PFSK-1 (cell line): ENCODE results near the gene NOC2L.

Experiments used
- FOXP2 ChIP-seq: optimal IDR thresholded peaks from 2 replicates; pipeline ENCODE3; 2011; ENCODE audit warnings: borderline replicate concordance, control low read depth, inconsistent platforms; ENCODE audit not compliant: insufficient read depth; ENCODE audit errors: extremely low read length, extremely low read depth
- POLR2AphosphoS5 ChIP-seq: IDR thresholded peaks from 2 replicates; pipeline ENCODE4 v1.6.1; 2012; ENCODE audit warnings: low read depth, mild to moderate bottlenecking, control low read depth, low read length, moderate library complexity
- SIN3A ChIP-seq: IDR thresholded peaks from 2 replicates; pipeline ENCODE4 v1.6.1; 2012; ENCODE audit warnings: mild to moderate bottlenecking, low read length, moderate library complexity, borderline replicate concordance; ENCODE audit not compliant: insufficient read depth
- TAF1 ChIP-seq: IDR thresholded peaks from 2 replicates; pipeline ENCODE4 v1.6.1; 2012; ENCODE audit warnings: low read length, control low read depth, borderline replicate concordance; ENCODE audit not compliant: insufficient read depth
- TF ChIP-seq, protein P1 (sequence below), 2 experiments: IDR thresholded peaks; 2 replicates each; pipeline versions ENCODE4 v1.6.1 to v1.8.0; 2011 to 2012; ENCODE audit warnings: low read depth in 2 of 2, low read length in 2 of 2, control low read depth in 1 of 2, inconsistent platforms in 1 of 2, mild to moderate bottlenecking in 1 of 2, moderate library complexity in 1 of 2; ENCODE audit not compliant: insufficient read depth in 1 of 2

Gene NOC2L

DNA sequence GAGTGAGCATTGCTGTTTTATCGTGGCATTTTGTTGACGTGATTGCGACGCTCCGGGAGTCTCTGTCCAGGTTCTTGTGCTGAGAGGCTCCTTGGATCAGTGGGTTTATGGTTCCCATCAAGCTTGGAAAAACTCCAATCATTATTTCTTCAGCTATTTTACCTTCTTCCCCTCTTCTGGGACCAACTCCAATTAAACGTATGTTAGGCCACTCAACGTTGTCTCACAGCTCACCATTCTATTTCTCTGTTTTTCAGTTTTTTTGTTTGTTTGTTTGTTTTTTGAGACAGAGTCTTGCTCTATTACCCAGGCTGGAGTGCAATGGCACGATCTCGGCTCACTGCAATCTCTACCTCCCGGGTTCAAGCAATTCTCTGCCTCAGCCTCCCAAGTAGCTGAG is 32.8 kb upstream of the NOC2L start:
- TF ChIP-seq POLR2AphosphoS5, result no peak
- TF ChIP-seq TAF1, result no peak
- TF ChIP-seq, protein P1, sequence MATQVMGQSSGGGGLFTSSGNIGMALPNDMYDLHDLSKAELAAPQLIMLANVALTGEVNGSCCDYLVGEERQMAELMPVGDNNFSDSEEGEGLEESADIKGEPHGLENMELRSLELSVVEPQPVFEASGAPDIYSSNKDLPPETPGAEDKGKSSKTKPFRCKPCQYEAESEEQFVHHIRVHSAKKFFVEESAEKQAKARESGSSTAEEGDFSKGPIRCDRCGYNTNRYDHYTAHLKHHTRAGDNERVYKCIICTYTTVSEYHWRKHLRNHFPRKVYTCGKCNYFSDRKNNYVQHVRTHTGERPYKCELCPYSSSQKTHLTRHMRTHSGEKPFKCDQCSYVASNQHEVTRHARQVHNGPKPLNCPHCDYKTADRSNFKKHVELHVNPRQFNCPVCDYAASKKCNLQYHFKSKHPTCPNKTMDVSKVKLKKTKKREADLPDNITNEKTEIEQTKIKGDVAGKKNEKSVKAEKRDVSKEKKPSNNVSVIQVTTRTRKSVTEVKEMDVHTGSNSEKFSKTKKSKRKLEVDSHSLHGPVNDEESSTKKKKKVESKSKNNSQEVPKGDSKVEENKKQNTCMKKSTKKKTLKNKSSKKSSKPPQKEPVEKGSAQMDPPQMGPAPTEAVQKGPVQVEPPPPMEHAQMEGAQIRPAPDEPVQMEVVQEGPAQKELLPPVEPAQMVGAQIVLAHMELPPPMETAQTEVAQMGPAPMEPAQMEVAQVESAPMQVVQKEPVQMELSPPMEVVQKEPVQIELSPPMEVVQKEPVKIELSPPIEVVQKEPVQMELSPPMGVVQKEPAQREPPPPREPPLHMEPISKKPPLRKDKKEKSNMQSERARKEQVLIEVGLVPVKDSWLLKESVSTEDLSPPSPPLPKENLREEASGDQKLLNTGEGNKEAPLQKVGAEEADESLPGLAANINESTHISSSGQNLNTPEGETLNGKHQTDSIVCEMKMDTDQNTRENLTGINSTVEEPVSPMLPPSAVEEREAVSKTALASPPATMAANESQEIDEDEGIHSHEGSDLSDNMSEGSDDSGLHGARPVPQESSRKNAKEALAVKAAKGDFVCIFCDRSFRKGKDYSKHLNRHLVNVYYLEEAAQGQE (IDR thresholded peaks at IDR 0.05; ENCODE audit: insufficient read depth in 1 of 2, low read depth in 2 of 2, low read length in 2 of 2), result no peak
- no peak for TF ChIP-seq SIN3A
- TF ChIP-seq FOXP2, result no peak

DNA sequence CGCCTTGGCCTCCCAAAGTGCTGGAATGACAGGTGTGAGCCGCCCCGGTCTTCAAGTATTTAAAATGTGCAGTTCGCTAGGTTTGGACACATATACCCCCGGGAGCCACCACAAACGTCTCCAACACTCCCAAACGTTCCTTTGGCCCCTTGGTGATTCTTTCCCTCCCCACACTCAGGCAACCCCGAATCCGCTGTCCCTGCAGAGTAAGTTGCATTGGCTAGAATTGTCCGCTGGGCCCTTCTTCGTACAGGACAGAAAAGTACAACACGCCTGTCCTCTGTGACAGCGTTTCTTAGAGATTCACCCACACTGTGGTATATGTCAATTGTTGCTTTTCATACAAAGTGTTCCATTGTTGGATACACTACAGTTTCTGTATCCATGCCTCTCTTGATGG is 26.1 kb upstream of the NOC2L start:
- TF ChIP-seq FOXP2 (no peak), POLR2AphosphoS5 (no peak), TAF1 (no peak), SIN3A (no peak)
- TF ChIP-seq, protein P1 (IDR thresholded peaks at IDR 0.05; ENCODE audit: insufficient read depth in 1 of 2, low read depth in 2 of 2, low read length in 2 of 2), result no peak

DNA sequence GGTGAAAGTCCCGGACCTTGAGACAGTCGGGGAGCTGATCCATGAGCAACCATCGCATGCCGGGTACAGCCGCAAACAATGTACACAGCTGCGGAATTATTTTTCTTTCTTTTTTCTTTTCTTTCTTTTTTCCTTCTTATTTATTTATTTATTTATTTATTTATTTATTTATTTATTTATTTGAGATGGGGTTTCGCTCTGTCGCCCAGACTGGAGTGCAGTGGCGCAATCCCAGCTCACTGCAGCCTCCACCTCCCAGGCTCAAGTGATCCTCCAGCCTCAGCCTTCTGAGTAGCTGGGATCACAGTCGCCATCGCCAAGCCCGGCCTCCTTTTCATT is 25.4 kb upstream of the NOC2L start:
- TF ChIP-seq FOXP2, result no peak
- TF ChIP-seq TAF1, result no peak
- TF ChIP-seq, protein P1 (IDR thresholded peaks at IDR 0.05; ENCODE audit: insufficient read depth in 1 of 2, low read depth in 2 of 2, low read length in 2 of 2), result no peak
- no peak for TF ChIP-seq SIN3A
- TF ChIP-seq POLR2AphosphoS5, result no peak

DNA sequence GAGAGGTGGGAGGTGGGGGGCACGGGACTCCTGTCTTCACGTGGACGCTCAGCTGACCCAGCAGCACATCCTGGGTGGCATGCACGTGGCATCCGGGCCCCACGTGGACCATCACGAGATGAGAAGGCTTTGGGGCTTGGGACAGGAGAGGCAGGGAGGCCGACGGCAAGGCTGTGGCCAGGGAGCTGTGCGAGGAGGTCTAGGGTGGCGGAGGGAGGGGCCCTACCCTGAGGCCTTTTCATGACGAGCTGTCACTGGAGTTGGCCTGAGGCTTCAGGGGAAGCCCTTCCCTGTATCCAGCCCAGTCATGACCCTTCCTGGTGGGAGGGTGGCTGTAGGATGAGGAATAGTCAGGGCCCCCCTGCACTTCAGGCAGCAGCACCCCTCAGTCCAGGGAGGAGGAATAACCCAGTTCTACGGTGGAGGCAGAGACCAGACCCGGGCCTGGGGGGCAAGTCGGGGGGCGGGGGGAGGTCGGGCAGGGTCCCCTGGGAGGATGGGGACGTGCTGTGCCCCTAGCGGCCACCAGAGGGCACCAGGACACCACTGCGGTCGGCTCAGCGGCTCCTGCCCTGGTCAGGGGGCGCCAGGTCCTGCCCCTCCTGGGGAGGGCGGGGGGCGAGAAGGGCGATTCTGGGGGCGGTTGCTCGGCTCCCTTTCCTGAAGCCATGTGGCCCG is 24.9 kb upstream of the NOC2L start:
- TF ChIP-seq FOXP2 (no peak), SIN3A (no peak), TAF1 (no peak), POLR2AphosphoS5 (no peak)
- TF ChIP-seq, protein P1 (IDR thresholded peaks at IDR 0.05; ENCODE audit: insufficient read depth in 1 of 2, low read depth in 2 of 2, low read length in 2 of 2), result no peak
